Tibial nerve (tissue), 4 donors: Measurements from ENCODE around the gene EN1. TPM values are rescaled to one million over a fixed set of nuclear protein-coding genes. Genes with fewer than 3 reads are reported as not detected.

Experiments used
- DNase-seq, 2 donors: peaks; one replicate each; pipeline ENCODE4 v3.0.0-alpha.2; 2019; ENCODE audit warnings: low spot score in 2 of 2
- H3K27ac ChIP-seq, 4 donors: fragments of 200-600 bp; sonication (generic) in 3 of 4; one replicate each; pipeline ENCODE4 v1.5.1; 2017 to 2019; ENCODE audit warnings: mild to moderate bottlenecking in 1 of 4
- H3K27me3 ChIP-seq, 2 donors: fragments of 200-600 bp; sonication (generic) in 1 of 2; one replicate each; pipeline versions ENCODE4 v1.5.1 to v1.6.0; 2017 to 2019
- H3K36me3 ChIP-seq, 3 donors: fragments of 200-600 bp; sonication (generic); one replicate each; pipeline ENCODE4 v1.5.1; 2018 to 2019
- H3K4me1 ChIP-seq, 4 donors: fragments of 200-600 bp; sonication (generic) in 3 of 4; one replicate each; pipeline ENCODE4 v1.5.1; 2017 to 2019
- H3K4me3 ChIP-seq, 4 donors: fragments of 200-600 bp; sonication (generic) in 3 of 4; one replicate each; pipeline ENCODE4 v1.5.1; 2017 to 2019; ENCODE audit warnings: mild to moderate bottlenecking in 1 of 4, moderate library complexity in 1 of 4
- H3K9me3 ChIP-seq, 4 donors: fragments of 200-600 bp; sonication (generic) in 3 of 4; one replicate each; pipeline ENCODE4 v1.5.1; 2017 to 2019
- CTCF ChIP-seq, 5 experiments: fragments of 200-600 bp in 3 of 5; fragments of 450-650 bp in 2 of 5; sonication (generic) in 3 of 5; IDR thresholded peaks; one replicate each; pipeline ENCODE4 v1.5.1; 2016 to 2019; ENCODE audit warnings: antibody characterized with exemption in 5 of 5, mild to moderate bottlenecking in 3 of 5, moderate library complexity in 2 of 5
- EP300 ChIP-seq, 2 donors: sonication (generic); formaldehyde crosslinking; IDR thresholded peaks; one replicate each; pipeline ENCODE4 v1.6.1; 2017; ENCODE audit warnings: antibody characterized with exemption in 2 of 2, mild to moderate bottlenecking in 1 of 2
- POLR2A ChIP-seq, 2 donors: fragments of 450-650 bp; IDR thresholded peaks; one replicate each; pipeline ENCODE4 v1.6.1; 2017; ENCODE audit warnings: antibody characterized with exemption in 2 of 2, mild to moderate bottlenecking in 2 of 2, moderate library complexity in 2 of 2
- WGBS, 2 donors: methylation state at CpG; one replicate each; pipeline ENCODE4 v1.1.5; 2018; 5-methylcytosine and 5-hydroxymethylcytosine counted together
- total RNA-seq, 4 donors: library from RNA; depleted of rRNA; stranded (reverse); fragments of >200 nt; gene quantifications; one replicate each; pipeline ENCODE4 v1.1.0, GENCODE V29; 2016

Gene EN1
- total RNA-seq, 4 donors from 2014 or later, result 0.63 to 0.90 (median 0.78) TPM; not detected in 1

DNA sequence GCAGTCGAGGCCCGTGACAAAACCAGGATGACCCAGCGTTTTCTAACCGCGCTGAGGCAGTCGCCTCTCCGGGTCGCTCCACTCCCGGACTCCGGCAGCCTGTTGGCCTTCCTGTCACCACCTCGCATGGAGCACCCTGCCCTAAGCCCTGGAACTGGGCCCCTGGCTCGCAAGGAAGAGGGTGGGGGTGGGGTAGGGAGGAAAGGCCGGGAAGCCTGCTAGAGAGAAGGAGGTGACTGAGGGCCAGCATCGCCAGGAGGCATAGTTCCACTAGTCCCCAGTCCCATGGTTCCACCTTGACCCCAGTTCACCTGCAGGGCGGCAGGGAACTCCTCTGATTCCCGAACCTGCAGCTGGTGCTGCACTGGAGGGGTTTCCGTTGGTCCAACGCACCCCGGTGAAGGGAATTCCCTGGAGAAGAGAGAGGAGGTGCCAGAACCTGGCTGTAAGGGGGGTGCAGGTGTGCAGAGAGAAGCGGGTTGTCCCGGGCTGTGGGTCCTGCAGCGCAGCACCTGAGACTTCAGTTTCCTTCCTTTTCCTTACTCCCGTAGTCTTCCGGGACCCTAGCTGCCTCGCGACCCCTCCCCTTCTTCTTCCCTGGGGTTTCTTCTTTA, 11.8 kb upstream of the EN1 start:
- H3K27ac ChIP-seq, result no peak overlapping the region
- H3K27me3 ChIP-seq, result peaks cover 1 to 96% of the 10 kb centered on the region in 2 donors
- TF ChIP-seq POLR2A (IDR thresholded peaks at IDR 0.05) (no peak), EP300 (IDR thresholded peaks at IDR 0.05) (no peak), CTCF (IDR thresholded peaks at IDR 0.05) (no peak)
- no peak for DNase-seq
- no peaks in the 10 kb centered on the region for H3K36me3 ChIP-seq
- no peak overlapping the region for H3K4me3 ChIP-seq
- 3 to 6% methylated on average over 26 of the region's 26 CpGs for WGBS, 2 donors
- H3K9me3 ChIP-seq, result no peaks in the 10 kb centered on the region
- H3K4me1 ChIP-seq, result peaks cover 0 to 48% (median 10%) of the 10 kb centered on the region in 4 donors

- Histone ChIP-seq H3K36me3 (no peaks in the 10 kb centered on the region), H3K27ac (no peak overlapping the region), H3K9me3 (no peaks in the 10 kb centered on the region), H3K4me3 (no peak overlapping the region), H3K27me3 (peaks cover 2 to 96% of the 10 kb centered on the region in 2 donors), H3K4me1 (peaks cover 0 to 53% (median 10%) of the 10 kb centered on the region in 4 donors)
- 5 to 11% methylated on average over 31 to 32 of the region's 40 CpGs for WGBS, 2 donors
- TF ChIP-seq EP300 (IDR thresholded peaks at IDR 0.05) (no peak), POLR2A (IDR thresholded peaks at IDR 0.05) (no peak), CTCF (IDR thresholded peaks at IDR 0.05) (no peak)
- DNase-seq, result no peak
These were observed 11.2 kb upstream of the EN1 start for GRCh38 chr2:118858485-118859156.

DNA sequence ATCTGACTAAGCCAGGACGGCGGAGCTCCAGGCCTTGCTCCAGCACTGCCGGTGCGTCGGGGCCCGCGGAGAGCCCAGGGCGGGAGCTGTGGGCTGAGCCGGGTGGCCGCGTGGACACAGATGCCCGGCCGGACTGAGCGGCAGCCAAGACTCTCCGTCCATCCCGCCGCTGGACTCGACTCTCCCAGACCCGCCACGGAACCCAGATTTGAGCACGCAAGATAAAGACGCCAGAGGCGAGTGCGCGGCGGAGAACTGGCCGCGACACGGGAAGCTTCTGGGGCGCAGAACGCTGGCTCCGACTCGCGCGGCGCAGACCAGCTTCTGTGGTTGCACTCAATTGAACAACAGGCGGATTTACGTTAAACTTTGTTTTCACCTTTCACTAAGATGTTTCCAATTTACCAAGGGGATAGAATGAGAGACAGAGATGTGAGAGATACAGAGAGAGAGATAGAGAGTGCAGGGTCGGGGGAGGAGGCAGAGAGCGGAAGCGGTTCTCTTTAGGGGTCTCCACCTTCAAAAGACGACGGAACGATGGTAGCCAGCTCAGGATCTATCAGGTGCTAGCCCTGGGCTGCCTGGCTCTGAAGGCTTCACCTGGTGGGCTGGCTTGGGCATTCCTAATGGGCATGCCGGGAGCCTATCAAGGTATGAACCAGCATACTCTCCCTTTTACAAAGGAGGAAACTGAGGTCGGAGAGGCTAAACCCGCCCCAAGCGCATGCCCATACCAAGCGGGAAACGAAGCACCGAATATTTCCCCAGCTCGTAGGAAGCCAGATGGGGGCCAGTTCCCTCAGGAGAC, 10.4 kb upstream of the EN1 start:
- Histone ChIP-seq H3K4me3 (no peak overlapping the region), H3K9me3 (no peaks in the 10 kb centered on the region), H3K27me3 (peaks cover 2 to 99% of the 10 kb centered on the region in 2 donors), H3K36me3 (no peaks in the 10 kb centered on the region), H3K27ac (no peak overlapping the region), H3K4me1 (peaks cover 0 to 60% (median 12%) of the 10 kb centered on the region in 4 donors)
- no peak for DNase-seq
- 3 to 4% methylated on average over 31 to 45 of the region's 52 CpGs for WGBS, 2 donors
- no peak for TF ChIP-seq POLR2A (IDR thresholded peaks at IDR 0.05)
- TF ChIP-seq CTCF (IDR thresholded peaks at IDR 0.05), result no peak
- no peak for TF ChIP-seq EP300 (IDR thresholded peaks at IDR 0.05)

GRCh38 chr2:118856978-118857676, 9.7 kb upstream of the EN1 start:
- no peak for TF ChIP-seq CTCF (IDR thresholded peaks at IDR 0.05)
- peak in 1 of 2 donors; percentile 54 for TF ChIP-seq EP300 (IDR thresholded peaks at IDR 0.05)
- no peak for TF ChIP-seq POLR2A (IDR thresholded peaks at IDR 0.05)
- Histone ChIP-seq H3K36me3 (no peaks in the 10 kb centered on the region), H3K27me3 (peaks cover 2 to 100% of the 10 kb centered on the region in 2 donors), H3K4me1 (peaks cover 0 to 68% (median 14%) of the 10 kb centered on the region in 4 donors), H3K27ac (no peak overlapping the region), H3K4me3 (no peak overlapping the region), H3K9me3 (no peaks in the 10 kb centered on the region)
- DNase-seq, result no peak
- 1 to 3% methylated on average over 23 to 49 of the region's 50 CpGs for WGBS, 2 donors
